Measurements from ENCODE around the gene OSTF1. TPM values are rescaled to one million over a fixed set of nuclear protein-coding genes. Genes with fewer than 3 reads are reported as not detected.

The OSTF1 gene
- total RNA-seq, 1 experiment from 2014 or later, result 58.4 TPM

DNA sequence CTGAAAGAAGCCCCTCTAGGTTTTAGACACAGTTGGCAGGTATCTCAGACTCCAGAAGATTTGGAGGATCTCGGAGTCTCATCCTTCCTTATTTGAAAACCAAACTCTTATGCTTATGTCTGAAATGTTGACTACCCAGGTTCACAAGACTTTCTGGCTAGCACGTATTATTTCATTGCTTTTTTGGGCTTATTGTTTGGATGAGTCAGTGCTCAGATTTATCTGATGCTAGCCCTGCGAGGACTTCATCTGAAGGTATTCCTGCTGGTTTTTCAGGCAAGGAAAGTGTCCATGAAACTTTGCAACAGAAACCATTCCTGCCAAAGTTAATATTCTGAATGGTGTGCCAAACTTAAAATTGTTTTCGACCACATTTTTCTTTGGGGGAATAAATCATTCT is 8.5 kb downstream of the OSTF1 start:
- no peaks in the 10 kb centered on the region for H4K20me1 ChIP-seq (ENCODE audit: insufficient read depth)
- peaks cover 54% of the 10 kb centered on the region for H3K79me2 ChIP-seq (ENCODE audit: low read depth)
- H3K4me2 ChIP-seq, result no peak overlapping the region
- no TSS peak for BruUV-seq (replicated peaks)
- ChIA-PET CTCF (no interaction called here), POLR2A (ENCODE audit: unreplicated experiment) (no interaction called here)
- no peak for DNase-seq
- no peaks in the 10 kb centered on the region for H3K27me3 ChIP-seq (ENCODE audit: insufficient read depth, low read depth)
- no peaks in the 10 kb centered on the region for H3F3A ChIP-seq (ENCODE audit: insufficient read depth, low read depth)
- H3K36me3 ChIP-seq (ENCODE audit: low read depth), result no peaks in the 10 kb centered on the region
- no peak overlapping the region for H2AFZ ChIP-seq
- peaks cover 10% of the 10 kb centered on the region; the same call in 1 of the 2 replicates for H3K4me1 ChIP-seq (replicated peaks; ENCODE audit: insufficient read depth)
- H3K4me3 ChIP-seq, result no peak overlapping the region
- intact Hi-C loops (cut with micrococcal nuclease; ENCODE audit: unreplicated experiment), result no loop called here
- no peak overlapping the region for H3K27ac ChIP-seq
- H3K9me2 ChIP-seq (ENCODE audit: insufficient read depth), result no peaks in the 10 kb centered on the region
- TF ChIP-seq, protein P1, sequence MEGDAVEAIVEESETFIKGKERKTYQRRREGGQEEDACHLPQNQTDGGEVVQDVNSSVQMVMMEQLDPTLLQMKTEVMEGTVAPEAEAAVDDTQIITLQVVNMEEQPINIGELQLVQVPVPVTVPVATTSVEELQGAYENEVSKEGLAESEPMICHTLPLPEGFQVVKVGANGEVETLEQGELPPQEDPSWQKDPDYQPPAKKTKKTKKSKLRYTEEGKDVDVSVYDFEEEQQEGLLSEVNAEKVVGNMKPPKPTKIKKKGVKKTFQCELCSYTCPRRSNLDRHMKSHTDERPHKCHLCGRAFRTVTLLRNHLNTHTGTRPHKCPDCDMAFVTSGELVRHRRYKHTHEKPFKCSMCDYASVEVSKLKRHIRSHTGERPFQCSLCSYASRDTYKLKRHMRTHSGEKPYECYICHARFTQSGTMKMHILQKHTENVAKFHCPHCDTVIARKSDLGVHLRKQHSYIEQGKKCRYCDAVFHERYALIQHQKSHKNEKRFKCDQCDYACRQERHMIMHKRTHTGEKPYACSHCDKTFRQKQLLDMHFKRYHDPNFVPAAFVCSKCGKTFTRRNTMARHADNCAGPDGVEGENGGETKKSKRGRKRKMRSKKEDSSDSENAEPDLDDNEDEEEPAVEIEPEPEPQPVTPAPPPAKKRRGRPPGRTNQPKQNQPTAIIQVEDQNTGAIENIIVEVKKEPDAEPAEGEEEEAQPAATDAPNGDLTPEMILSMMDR (conservative IDR thresholded peaks at IDR 0.05), result no peak
- no peak for TF ChIP-seq EZH2 (IDR thresholded peaks at IDR 0.05; ENCODE audit: low read depth)
- H3K9me3 ChIP-seq (ENCODE audit: insufficient read depth, low read depth), result no peaks in the 10 kb centered on the region

GRCh38 chr9:75101004-75101588 is 12.8 kb downstream of the OSTF1 start:
- Histone ChIP-seq H2AFZ (no peak overlapping the region), H3K27ac (no peak overlapping the region), H4K20me1 (ENCODE audit: insufficient read depth) (no peaks in the 10 kb centered on the region), H3K9me2 (ENCODE audit: insufficient read depth) (no peaks in the 10 kb centered on the region), H3K9me3 (ENCODE audit: insufficient read depth, low read depth) (no peaks in the 10 kb centered on the region), H3K79me2 (ENCODE audit: low read depth) (peaks cover 39% of the 10 kb centered on the region), H3K27me3 (ENCODE audit: insufficient read depth, low read depth) (no peaks in the 10 kb centered on the region), H3K4me1 (replicated peaks; ENCODE audit: insufficient read depth) (no peaks in the 10 kb centered on the region), H3K4me2 (no peak overlapping the region), H3K4me3 (no peak overlapping the region), H3F3A (ENCODE audit: insufficient read depth, low read depth) (no peaks in the 10 kb centered on the region), H3K36me3 (ENCODE audit: low read depth) (no peaks in the 10 kb centered on the region)
- CTCF ChIA-PET, result no interaction called here
- no peak for DNase-seq
- no TSS peak for BruUV-seq (replicated peaks)
- intact Hi-C loops (cut with micrococcal nuclease; ENCODE audit: unreplicated experiment), result no loop called here
- POLR2A ChIA-PET (ENCODE audit: unreplicated experiment), result no interaction called here
- TF ChIP-seq EZH2 (IDR thresholded peaks at IDR 0.05; ENCODE audit: low read depth), result no peak
- TF ChIP-seq, protein P1 (conservative IDR thresholded peaks at IDR 0.05), result no peak

- CTCF ChIA-PET, result no interaction called here
Measured at GRCh38 chr9:75102177-75102790, 14.0 kb downstream of the OSTF1 start.

More at GRCh38 chr9:75102177-75102790, 14.0 kb downstream of the OSTF1 start:
- TF ChIP-seq, protein P1 (conservative IDR thresholded peaks at IDR 0.05), result no peak
- TF ChIP-seq EZH2 (IDR thresholded peaks at IDR 0.05; ENCODE audit: low read depth), result no peak
- Histone ChIP-seq H3K79me2 (ENCODE audit: low read depth) (peaks cover 34% of the 10 kb centered on the region), H2AFZ (no peak overlapping the region), H3K27ac (no peak overlapping the region), H3K4me2 (no peak overlapping the region), H3K9me3 (ENCODE audit: insufficient read depth, low read depth) (no peaks in the 10 kb centered on the region), H3K27me3 (ENCODE audit: insufficient read depth, low read depth) (no peaks in the 10 kb centered on the region), H3F3A (ENCODE audit: insufficient read depth, low read depth) (no peaks in the 10 kb centered on the region), H3K4me1 (replicated peaks; ENCODE audit: insufficient read depth) (no peaks in the 10 kb centered on the region), H4K20me1 (ENCODE audit: insufficient read depth) (no peaks in the 10 kb centered on the region), H3K9me2 (ENCODE audit: insufficient read depth) (no peaks in the 10 kb centered on the region), H3K4me3 (no peak overlapping the region), H3K36me3 (ENCODE audit: low read depth) (no peaks in the 10 kb centered on the region)
- POLR2A ChIA-PET (ENCODE audit: unreplicated experiment), result no interaction called here
- intact Hi-C loops (cut with micrococcal nuclease; ENCODE audit: unreplicated experiment), result no loop called here
- no peak for DNase-seq
- BruUV-seq (replicated peaks), result no TSS peak
